NCI-H510A treated with DMSO at 0.1 percent for 48 hours (cell line): ENCODE results near the gene NSMF.
"Not testable (repeated sequence)": the region's sequence is repeated elsewhere in the genome, so short reads cannot be mapped to it uniquely, and the experiment has no call there.

Experiments used
- DNase-seq: peaks from one replicate; lab custom pipeline; 2025; lab: John Stamatoyannopoulos, UW

The NSMF gene

GRCh38 chr9:137477778-137478612 lies 18.9 kb upstream of the NSMF start:
- no peak for DNase-seq

- DNase-seq: no peak
Measured at GRCh38 chr9:137476856-137477255, 17.7 kb upstream of the NSMF start.

GRCh38 chr9:137475666-137476065 lies 16.5 kb upstream of the NSMF start:
- no peak for DNase-seq

- DNase-seq: no peak
Measured at GRCh38 chr9:137474271-137474670, 15.1 kb upstream of the NSMF start.

- no peak for DNase-seq
Measured at GRCh38 chr9:137470785-137471184, 11.7 kb upstream of the NSMF start.

- DNase-seq: no peak
Measured at GRCh38 chr9:137467896-137468295, 8.8 kb upstream of the NSMF start.

GRCh38 chr9:137467161-137467581 lies 8.0 kb upstream of the NSMF start:
- DNase-seq: no peak

GRCh38 chr9:137466389-137467085 lies 7.4 kb upstream of the NSMF start:
- DNase-seq: not testable (repeated sequence)

GRCh38 chr9:137465720-137466388 lies 6.7 kb upstream of the NSMF start:
- no peak for DNase-seq

- DNase-seq: no peak
Measured at GRCh38 chr9:137465000-137465719, 6.0 kb upstream of the NSMF start.

GRCh38 chr9:137464291-137464999 lies 5.3 kb upstream of the NSMF start:
- DNase-seq: no peak

GRCh38 chr9:137463931-137464290 lies 4.8 kb upstream of the NSMF start:
- no peak for DNase-seq

- no peak for DNase-seq
Measured at GRCh38 chr9:137462986-137463930, 4.1 kb upstream of the NSMF start.

GRCh38 chr9:137462396-137462985 lies 3.4 kb upstream of the NSMF start:
- DNase-seq: no peak

GRCh38 chr9:137461663-137462395 lies 2.7 kb upstream of the NSMF start:
- DNase-seq: no peak

GRCh38 chr9:137461316-137461662 lies 2.2 kb upstream of the NSMF start:
- no peak for DNase-seq

GRCh38 chr9:137460363-137461315 lies 1.5 kb upstream of the NSMF start:
- DNase-seq: no peak
